HFFc6 (cell line): ENCODE results near the gene CNTF. TPM values are rescaled to one million over a fixed set of nuclear protein-coding genes. Genes with fewer than 3 reads are reported as not detected.

Experiments used
- DNase-seq: peaks from one replicate; pipeline ENCODE4 v3.0.0-alpha.2; 2018
- H3K27ac Mint-ChIP-seq: 2 replicates; pipeline ENCODE4 v1.8.0; 2020; ENCODE audit warnings: mild to moderate bottlenecking, mixed read lengths
- H3K27me3 Mint-ChIP-seq: 2 replicates; pipeline ENCODE4 v1.8.0; 2021; ENCODE audit warnings: mild to moderate bottlenecking, moderate library complexity, mixed read lengths; ENCODE audit not compliant: insufficient read depth
- H3K36me3 Mint-ChIP-seq: 2 replicates; pipeline ENCODE4 v1.8.0; 2021; ENCODE audit warnings: low read depth, mixed read lengths
- H3K4me1 Mint-ChIP-seq: 2 replicates; pipeline ENCODE4 v1.8.0; 2020; ENCODE audit warnings: low read depth, mixed read lengths
- H3K4me3 Mint-ChIP-seq: 2 replicates; pipeline ENCODE4 v1.8.0; 2020; ENCODE audit warnings: mild to moderate bottlenecking, moderate library complexity, mixed read lengths
- H3K9me3 Mint-ChIP-seq: 2 replicates; pipeline ENCODE4 v1.8.0; 2020; ENCODE audit warnings: mild to moderate bottlenecking, mixed read lengths
- CTCF ChIP-seq: fragments of 200-600 bp; sonication (generic); IDR thresholded peaks from 2 replicates; pipeline ENCODE4 v1.5.0; 2021; ENCODE audit warnings: antibody characterized with exemption, mild to moderate bottlenecking
- total RNA-seq, 6 experiments: library from RNA; stranded (reverse); fragmentation: NEBNext Ultra II Directional; extraction: Animal tissue kit (Norgen Biotek cat#: 25700); gene quantifications; 2 replicates in 1 of 6; 3 replicates in 5 of 6; pipeline ENCODE4 v1.2.3, GENCODE V29; 2021

CNTF gene
- total RNA-seq, 6 experiments from 2014 or later: 0.91 to 1.7 (median 1.2) TPM

- H3K36me3 Mint-ChIP-seq: peaks cover 39% of the 10 kb centered on the region
- TF ChIP-seq CTCF: no peak
- peaks cover 22% of the 10 kb centered on the region for H3K4me1 Mint-ChIP-seq
- no peaks in the 10 kb centered on the region for H3K9me3 Mint-ChIP-seq
- DNase-seq: no peak
- H3K4me3 Mint-ChIP-seq: no peak overlapping the region
- no peak overlapping the region for H3K27ac Mint-ChIP-seq
- no peaks in the 10 kb centered on the region for H3K27me3 Mint-ChIP-seq
These were observed 14.1 kb upstream of the CNTF start for GRCh38 chr11:58608331-58608730.

GRCh38 chr11:58609723-58610122 lies 12.7 kb upstream of the CNTF start:
- Mint-ChIP-seq H3K27ac (no peak overlapping the region), H3K27me3 (no peaks in the 10 kb centered on the region), H3K4me1 (peaks cover 19% of the 10 kb centered on the region), H3K9me3 (no peaks in the 10 kb centered on the region), H3K4me3 (no peak overlapping the region), H3K36me3 (peaks cover 46% of the 10 kb centered on the region)
- no peak for TF ChIP-seq CTCF
- DNase-seq: no peak

GRCh38 chr11:58613228-58613627 lies 9.2 kb upstream of the CNTF start:
- Mint-ChIP-seq H3K4me1 (peaks cover 23% of the 10 kb centered on the region), H3K27me3 (no peaks in the 10 kb centered on the region), H3K4me3 (no peak overlapping the region), H3K27ac (no peak overlapping the region), H3K9me3 (no peaks in the 10 kb centered on the region), H3K36me3 (peaks cover 56% of the 10 kb centered on the region)
- TF ChIP-seq CTCF: no peak
- no peak for DNase-seq

- Mint-ChIP-seq H3K27me3 (no peaks in the 10 kb centered on the region), H3K27ac (peak overlapping the region; percentile 54; the same call in 1 of the 2 replicates), H3K4me1 (peaks cover 33% of the 10 kb centered on the region), H3K4me3 (no peak overlapping the region), H3K9me3 (no peaks in the 10 kb centered on the region), H3K36me3 (peaks cover 61% of the 10 kb centered on the region)
- no peak for TF ChIP-seq CTCF
- DNase-seq: no peak
These were observed 6.9 kb upstream of the CNTF start for GRCh38 chr11:58615559-58615958.

GRCh38 chr11:58616594-58616993 lies 5.9 kb upstream of the CNTF start:
- DNase-seq: peak; percentile 86
- H3K9me3 Mint-ChIP-seq: no peaks in the 10 kb centered on the region
- H3K36me3 Mint-ChIP-seq: peaks cover 53% of the 10 kb centered on the region
- TF ChIP-seq CTCF: no peak
- no peaks in the 10 kb centered on the region for H3K27me3 Mint-ChIP-seq
- peaks cover 36% of the 10 kb centered on the region for H3K4me1 Mint-ChIP-seq
- H3K4me3 Mint-ChIP-seq: no peak overlapping the region
- peak overlapping the region; percentile 40; the same call in 1 of the 2 replicates for H3K27ac Mint-ChIP-seq
